Measurements from ENCODE around the gene LCN9.

DNA sequence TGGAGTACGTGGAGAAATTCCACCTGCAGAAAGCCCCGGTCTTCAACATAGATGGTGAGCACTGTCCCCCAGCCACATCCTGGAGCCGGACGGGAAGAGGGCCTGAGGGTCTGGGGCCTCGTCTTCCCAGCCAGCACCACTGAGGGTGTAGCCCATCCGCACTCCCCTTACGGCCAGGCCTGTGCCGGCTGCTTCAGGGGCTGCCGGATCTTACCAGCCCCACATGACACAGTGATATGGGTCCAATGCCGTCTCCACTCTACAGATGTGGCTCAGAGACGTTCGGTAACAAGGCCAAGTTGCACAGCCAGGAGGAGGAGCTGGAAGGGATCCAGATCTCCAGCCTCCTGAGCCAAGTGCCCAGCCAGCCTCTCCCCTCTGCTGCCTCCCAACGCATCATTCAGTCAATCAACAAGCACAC, 45.1 kb upstream of the LCN9 start:
- TF ChIP-seq, protein P1, sequence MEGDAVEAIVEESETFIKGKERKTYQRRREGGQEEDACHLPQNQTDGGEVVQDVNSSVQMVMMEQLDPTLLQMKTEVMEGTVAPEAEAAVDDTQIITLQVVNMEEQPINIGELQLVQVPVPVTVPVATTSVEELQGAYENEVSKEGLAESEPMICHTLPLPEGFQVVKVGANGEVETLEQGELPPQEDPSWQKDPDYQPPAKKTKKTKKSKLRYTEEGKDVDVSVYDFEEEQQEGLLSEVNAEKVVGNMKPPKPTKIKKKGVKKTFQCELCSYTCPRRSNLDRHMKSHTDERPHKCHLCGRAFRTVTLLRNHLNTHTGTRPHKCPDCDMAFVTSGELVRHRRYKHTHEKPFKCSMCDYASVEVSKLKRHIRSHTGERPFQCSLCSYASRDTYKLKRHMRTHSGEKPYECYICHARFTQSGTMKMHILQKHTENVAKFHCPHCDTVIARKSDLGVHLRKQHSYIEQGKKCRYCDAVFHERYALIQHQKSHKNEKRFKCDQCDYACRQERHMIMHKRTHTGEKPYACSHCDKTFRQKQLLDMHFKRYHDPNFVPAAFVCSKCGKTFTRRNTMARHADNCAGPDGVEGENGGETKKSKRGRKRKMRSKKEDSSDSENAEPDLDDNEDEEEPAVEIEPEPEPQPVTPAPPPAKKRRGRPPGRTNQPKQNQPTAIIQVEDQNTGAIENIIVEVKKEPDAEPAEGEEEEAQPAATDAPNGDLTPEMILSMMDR (conservative IDR thresholded peaks at IDR 0.05; ENCODE audit: low read depth, low read length) = no peak
- TF ChIP-seq EZH2phosphoT487 (IDR thresholded peaks at IDR 0.05; ENCODE audit: borderline replicate concordance, low read length) (no peak), EZH2 (IDR thresholded peaks at IDR 0.05; ENCODE audit: low read length, unreplicated experiment) (no peak)
